Colonic mucosa (tissue), 4 donors: ENCODE data around the gene TIAM1. TPM values are rescaled to one million over a fixed set of nuclear protein-coding genes. Genes with fewer than 3 reads are reported as not detected.

Source experiments
- DNase-seq: peaks from one replicate; pipeline ENCODE4 v3.0.0-alpha.2; 2020
- H3K27ac ChIP-seq: fragments of 200-600 bp; one replicate; pipeline ENCODE4 v1.8.0; 2021
- H3K27me3 ChIP-seq: fragments of 200-600 bp; one replicate; pipeline ENCODE4 v1.8.0; 2021
- H3K36me3 ChIP-seq: fragments of 200-600 bp; one replicate; pipeline ENCODE4 v1.8.0; 2021
- H3K4me1 ChIP-seq: fragments of 200-600 bp; one replicate; pipeline ENCODE4 v1.8.0; 2021; ENCODE audit warnings: mild to moderate bottlenecking
- H3K4me3 ChIP-seq: fragments of 200-600 bp; one replicate; pipeline ENCODE4 v1.8.0; 2021
- H3K9ac ChIP-seq, 2 donors: one replicate each; pipeline ENCODE4 v1.7.0; 2013; ENCODE audit warnings: control low read depth in 2 of 2, low read depth in 2 of 2, low read length in 2 of 2
- H3K9me3 ChIP-seq: fragments of 200-600 bp; one replicate; pipeline ENCODE4 v1.8.0; 2021
- intact Hi-C: fragments of 100-400 bp; cut with DNase I; formaldehyde crosslinking; loops from one replicate; pipeline ENCODE4 v1.14.1; 2022
- total RNA-seq, 2 donors: library from RNA; stranded (reverse); fragmentation: NEBNext Ultra II Directional in 1 of 2; extraction: Animal tissue kit (Norgen Biotek cat#: 25700) in 1 of 2; gene quantifications; one replicate each; pipeline ENCODE4 v1.2.1, GENCODE V29; 2021
- TF ChIP-seq, protein P1 (sequence below): fragments of 200-600 bp; IDR thresholded peaks from one replicate; pipeline ENCODE4 v1.8.0; 2022; ENCODE audit warnings: antibody characterized with exemption, mild to moderate bottlenecking
- donor health status: healthy.
- donor health status: DM: no; HTN: no; CAD: no.
- donor health status: DM: no; HTN: no; CAD: no.

The TIAM1 gene
- total RNA-seq, 2 donors from 2014 or later = 5.7 to 5.8 TPM

DNA sequence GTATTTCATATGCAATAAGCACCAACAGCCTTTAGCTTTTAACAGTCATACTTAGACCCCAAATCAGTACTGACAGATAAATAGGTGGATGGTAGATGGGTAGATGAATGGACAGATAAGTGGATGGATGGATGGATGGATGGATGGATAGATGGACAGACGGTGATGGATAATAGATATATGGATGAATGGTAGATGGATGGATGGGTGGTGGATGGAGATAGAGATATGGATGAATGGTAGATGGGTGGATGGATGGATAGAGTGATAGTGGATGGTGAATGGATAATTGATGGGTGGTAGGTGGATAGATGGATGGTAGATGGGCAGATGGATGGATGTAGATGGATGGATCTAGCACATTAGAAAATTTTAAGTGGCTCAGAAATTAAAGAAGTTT lies 62.5 kb downstream of the TIAM1 start:
- no peaks in the 10 kb centered on the region for H3K27me3 ChIP-seq
- H3K9me3 ChIP-seq = no peaks in the 10 kb centered on the region
- intact Hi-C loops = no loop called here
- no peak overlapping the region for H3K9ac ChIP-seq
- TF ChIP-seq, protein P1, sequence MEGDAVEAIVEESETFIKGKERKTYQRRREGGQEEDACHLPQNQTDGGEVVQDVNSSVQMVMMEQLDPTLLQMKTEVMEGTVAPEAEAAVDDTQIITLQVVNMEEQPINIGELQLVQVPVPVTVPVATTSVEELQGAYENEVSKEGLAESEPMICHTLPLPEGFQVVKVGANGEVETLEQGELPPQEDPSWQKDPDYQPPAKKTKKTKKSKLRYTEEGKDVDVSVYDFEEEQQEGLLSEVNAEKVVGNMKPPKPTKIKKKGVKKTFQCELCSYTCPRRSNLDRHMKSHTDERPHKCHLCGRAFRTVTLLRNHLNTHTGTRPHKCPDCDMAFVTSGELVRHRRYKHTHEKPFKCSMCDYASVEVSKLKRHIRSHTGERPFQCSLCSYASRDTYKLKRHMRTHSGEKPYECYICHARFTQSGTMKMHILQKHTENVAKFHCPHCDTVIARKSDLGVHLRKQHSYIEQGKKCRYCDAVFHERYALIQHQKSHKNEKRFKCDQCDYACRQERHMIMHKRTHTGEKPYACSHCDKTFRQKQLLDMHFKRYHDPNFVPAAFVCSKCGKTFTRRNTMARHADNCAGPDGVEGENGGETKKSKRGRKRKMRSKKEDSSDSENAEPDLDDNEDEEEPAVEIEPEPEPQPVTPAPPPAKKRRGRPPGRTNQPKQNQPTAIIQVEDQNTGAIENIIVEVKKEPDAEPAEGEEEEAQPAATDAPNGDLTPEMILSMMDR = no peak
- no peak overlapping the region for H3K4me3 ChIP-seq
- no peak for DNase-seq
- H3K36me3 ChIP-seq = no peaks in the 10 kb centered on the region
- H3K27ac ChIP-seq = no peak overlapping the region
- no peaks in the 10 kb centered on the region for H3K4me1 ChIP-seq

DNA sequence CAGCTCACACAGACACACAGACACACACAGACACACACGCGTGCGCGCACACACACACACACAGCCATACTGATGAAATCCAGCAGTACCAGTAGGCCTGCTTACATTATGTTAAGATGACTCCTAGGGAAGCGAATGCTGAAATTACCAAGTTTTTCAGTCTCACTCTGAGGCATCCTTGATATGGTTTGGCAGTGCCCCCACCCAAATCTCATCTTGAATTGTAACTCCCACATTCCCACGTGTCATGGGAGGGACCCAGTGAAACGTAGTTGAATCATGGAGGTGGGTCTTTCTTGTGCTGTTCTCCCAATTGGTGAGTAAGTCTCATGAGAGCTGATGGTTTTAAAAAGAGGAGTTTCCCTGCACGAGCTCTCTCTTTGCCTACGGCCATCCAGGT lies 64.1 kb downstream of the TIAM1 start:
- Histone ChIP-seq H3K4me3 (no peak overlapping the region), H3K27ac (no peak overlapping the region), H3K4me1 (no peaks in the 10 kb centered on the region), H3K27me3 (no peaks in the 10 kb centered on the region), H3K36me3 (no peaks in the 10 kb centered on the region), H3K9me3 (no peaks in the 10 kb centered on the region), H3K9ac (no peak overlapping the region)
- TF ChIP-seq, protein P1 = no peak
- DNase-seq = no peak
- intact Hi-C loops = no loop called here

DNA sequence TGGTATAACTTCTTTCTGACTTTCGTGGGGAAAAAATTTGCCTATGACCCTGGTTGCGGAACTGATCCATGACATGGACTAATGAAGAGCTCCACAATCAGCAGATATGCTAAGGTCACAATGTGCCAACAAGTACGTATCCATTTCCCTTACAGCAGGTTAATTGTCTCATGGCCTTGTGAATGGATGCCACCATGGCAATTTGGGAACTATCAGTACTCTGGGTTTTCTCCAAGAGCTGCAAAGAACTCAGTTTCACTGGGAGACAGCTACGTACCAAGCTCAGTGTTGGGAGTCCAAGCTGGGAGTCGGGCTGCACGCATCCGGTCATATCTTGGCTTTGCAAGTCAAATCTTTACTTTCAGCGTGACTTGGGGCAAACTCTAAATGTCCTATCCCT lies 64.8 kb downstream of the TIAM1 start:
- intact Hi-C loops = no loop called here
- TF ChIP-seq, protein P1 = no peak
- DNase-seq = no peak

DNA sequence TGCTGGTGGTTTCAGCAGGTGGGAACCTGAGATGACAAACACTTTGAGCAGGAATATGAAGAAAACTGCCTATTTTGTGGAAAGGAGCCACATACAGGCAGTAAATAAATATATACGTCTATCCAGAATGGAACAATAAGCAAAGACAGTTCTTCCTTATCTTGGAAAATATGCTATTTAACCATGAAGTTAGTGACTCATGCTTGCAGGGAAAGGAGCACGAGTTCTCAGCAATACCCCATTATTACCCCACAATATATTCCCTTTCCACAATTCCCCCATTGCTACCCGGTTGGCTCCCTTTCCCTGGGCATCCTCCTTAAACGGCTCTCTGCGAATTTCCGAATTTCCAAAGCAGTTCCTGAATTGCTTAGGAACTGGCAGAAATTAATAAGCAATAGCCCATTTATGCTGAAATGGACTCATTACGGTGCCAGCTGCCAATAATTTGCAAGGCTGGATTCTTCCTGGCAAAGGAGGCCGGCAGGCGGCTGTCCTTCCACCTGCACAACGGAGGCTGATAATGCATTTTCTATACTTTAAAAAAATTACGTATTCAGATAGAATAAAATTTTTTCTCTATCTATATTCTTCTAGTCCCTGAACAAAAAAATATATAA lies 65.4 kb downstream of the TIAM1 start:
- H3K4me1 ChIP-seq = no peaks in the 10 kb centered on the region
- TF ChIP-seq, protein P1 = no peak
- H3K27me3 ChIP-seq = no peaks in the 10 kb centered on the region
- no peak overlapping the region for H3K4me3 ChIP-seq
- intact Hi-C loops = no loop called here
- H3K36me3 ChIP-seq = no peaks in the 10 kb centered on the region
- no peaks in the 10 kb centered on the region for H3K9me3 ChIP-seq
- DNase-seq = no peak
- no peak overlapping the region for H3K27ac ChIP-seq
- no peak overlapping the region for H3K9ac ChIP-seq

More for the DNA sequence above, 64.8 kb downstream of the TIAM1 start:
- Histone ChIP-seq H3K36me3 (no peaks in the 10 kb centered on the region), H3K9ac (no peak overlapping the region), H3K9me3 (no peaks in the 10 kb centered on the region), H3K27ac (no peak overlapping the region), H3K27me3 (no peaks in the 10 kb centered on the region), H3K4me1 (no peaks in the 10 kb centered on the region), H3K4me3 (no peak overlapping the region)

DNA sequence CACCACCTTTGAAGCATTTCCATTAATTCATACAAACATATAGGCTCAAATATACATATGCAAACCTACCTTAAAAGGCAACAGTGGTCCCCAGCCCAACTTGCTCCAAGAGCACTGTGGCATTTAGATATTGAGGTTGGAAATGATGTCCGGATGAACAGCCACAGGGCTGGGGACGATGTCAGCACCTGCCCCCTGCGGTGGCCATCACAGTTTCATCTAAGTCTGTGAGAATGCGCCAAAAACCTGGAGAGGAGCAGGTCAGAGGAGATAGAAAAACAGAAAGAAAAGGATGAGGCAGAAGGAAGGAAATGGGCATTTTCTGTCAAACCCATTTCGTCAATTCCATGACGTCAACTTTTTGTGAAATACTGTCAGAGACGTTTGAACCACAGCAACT lies 67.4 kb downstream of the TIAM1 start:
- Histone ChIP-seq H3K9me3 (no peaks in the 10 kb centered on the region), H3K27me3 (no peaks in the 10 kb centered on the region), H3K27ac (no peak overlapping the region), H3K4me1 (no peaks in the 10 kb centered on the region), H3K9ac (no peak overlapping the region), H3K36me3 (no peaks in the 10 kb centered on the region), H3K4me3 (no peak overlapping the region)
- DNase-seq = no peak
- TF ChIP-seq, protein P1 = no peak
- intact Hi-C loops = no loop called here
